Activated T-cell treated with anti-CD3 and anti-CD28 coated beads, Interleukin-2, amount 50 U/mL, for 48 hours (primary cell): ENCODE results near the gene TBC1D9B.

Source experiments
- DNase-seq, 2 experiments: peaks; one replicate each; pipeline ENCODE4 v3.0.0-alpha.2; 2020

The TBC1D9B gene

GRCh38 chr5:179819296-179820126, 88.2 kb downstream of the TBC1D9B start:
- peak; percentile 65 to 75 for DNase-seq

- peak; percentile 85 to 88 for DNase-seq
These were observed 88.9 kb downstream of the TBC1D9B start for GRCh38 chr5:179818746-179819295.

DNA sequence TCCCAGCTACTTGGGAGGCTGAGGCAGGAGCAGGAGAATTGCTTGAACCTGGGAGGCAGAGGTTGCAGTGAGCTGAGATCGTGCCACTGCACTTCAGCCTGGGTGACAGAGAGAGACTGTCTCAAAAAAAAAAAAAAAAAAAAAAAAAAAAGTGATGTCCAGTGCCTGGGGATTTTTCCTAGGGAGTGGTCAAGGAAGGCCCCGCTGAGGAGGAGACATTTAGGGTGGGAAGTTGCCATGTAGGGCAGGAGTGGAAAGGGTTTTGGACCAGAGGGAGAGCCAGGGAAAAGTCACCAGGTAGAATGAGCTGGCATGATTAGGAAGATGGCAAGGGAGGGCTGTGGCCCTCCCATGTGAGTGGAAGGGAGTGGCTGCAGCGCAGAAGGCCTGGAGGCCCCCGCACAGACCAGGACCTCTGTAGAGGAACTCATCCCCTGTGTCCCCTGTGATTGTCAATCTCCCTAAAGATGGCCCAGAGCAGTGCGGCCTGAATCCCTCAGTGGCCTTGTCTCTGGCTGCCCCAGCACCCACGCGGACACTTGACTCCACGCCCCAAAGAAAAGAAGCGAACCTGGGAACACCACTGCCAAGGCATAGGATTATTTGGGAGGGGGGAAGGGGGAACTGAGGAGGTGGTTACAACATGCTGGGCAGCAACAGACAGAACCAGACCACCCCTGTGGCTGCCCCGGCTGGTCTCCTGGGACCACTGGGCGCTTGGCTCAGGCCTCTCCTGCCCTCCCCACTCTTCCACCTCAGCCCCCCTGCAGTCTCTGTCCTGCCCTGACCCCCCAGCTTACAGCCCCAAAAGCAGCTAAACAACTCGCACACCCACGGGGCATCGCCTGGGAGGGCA, 89.6 kb downstream of the TBC1D9B start:
- no peak for DNase-seq

DNA sequence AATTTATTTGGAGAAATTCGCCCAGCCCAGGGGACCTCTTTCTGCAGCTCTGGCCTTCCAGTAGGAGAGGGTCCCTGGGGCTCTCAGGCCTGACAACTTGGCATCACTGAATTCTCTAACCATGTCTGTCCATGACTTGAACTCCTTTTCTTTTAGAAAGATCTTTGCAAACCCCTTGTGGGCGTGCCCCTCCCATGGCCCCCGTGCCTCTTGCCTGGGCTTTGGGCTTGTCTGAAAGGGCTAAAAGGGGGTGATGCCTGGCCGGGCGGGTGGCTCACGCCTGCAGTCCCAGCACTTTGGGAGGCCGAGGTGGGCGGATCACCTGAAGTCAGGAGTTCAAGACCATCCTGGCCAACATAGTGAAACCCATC, 90.2 kb downstream of the TBC1D9B start:
- no peak for DNase-seq

DNA sequence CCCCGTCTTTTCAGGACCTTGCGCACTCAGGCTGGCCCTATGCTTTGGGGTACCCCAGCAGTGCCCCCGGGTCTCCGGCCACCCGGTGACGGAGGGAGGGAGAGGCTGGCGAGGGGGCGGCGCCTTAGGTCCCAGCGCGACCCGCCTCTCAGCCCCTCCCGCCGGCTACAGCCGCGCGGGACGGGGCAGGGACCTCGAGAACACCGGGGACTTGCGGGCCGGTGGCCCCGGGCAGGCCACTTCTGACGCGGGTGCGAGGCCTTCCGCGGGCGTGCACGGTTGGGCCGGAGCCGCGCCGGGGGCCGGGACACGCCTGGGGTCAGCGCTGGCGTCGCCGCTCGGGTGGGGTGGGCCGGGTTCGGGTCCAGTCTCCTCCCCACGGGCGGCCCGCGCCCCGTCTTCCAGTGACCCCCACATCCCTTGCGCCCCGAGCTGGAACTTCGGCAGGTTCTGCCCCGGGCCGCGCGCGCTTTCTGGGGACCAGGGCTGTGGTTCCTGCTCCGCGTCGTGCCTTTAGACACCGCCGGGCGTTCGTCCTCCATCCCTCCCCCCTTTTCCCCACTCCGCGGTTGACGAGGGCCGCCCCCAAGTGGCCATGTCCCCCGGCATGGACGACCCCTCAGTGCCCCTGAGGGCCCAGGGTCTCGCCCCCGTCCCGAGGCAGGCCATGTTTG, 90.8 kb downstream of the TBC1D9B start:
- DNase-seq, result no peak

GRCh38 chr5:179816401-179816795, 91.3 kb downstream of the TBC1D9B start:
- DNase-seq, result no peak

GRCh38 chr5:179815491-179816249, 92.0 kb downstream of the TBC1D9B start:
- DNase-seq, result no peak

DNA sequence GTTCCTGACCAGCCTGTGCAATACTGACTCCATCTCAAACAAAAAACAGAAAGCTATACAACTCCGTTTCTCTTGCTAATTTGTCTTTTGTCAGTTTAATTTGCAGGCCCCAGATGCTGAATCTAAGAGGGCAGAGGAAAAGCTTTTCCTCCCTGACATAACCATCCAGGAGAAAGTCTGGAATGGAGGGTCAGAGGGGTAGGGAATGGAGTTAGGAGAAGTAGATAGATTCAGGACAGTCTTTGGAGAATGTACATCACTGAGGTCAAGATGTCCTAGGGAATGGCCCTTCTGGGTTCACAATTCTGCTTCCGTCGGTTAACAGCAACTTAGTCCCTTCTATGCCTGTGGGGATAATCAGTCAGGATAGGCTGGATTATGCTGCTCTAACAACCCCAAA, 93.6 kb downstream of the TBC1D9B start:
- DNase-seq, result no peak

DNA sequence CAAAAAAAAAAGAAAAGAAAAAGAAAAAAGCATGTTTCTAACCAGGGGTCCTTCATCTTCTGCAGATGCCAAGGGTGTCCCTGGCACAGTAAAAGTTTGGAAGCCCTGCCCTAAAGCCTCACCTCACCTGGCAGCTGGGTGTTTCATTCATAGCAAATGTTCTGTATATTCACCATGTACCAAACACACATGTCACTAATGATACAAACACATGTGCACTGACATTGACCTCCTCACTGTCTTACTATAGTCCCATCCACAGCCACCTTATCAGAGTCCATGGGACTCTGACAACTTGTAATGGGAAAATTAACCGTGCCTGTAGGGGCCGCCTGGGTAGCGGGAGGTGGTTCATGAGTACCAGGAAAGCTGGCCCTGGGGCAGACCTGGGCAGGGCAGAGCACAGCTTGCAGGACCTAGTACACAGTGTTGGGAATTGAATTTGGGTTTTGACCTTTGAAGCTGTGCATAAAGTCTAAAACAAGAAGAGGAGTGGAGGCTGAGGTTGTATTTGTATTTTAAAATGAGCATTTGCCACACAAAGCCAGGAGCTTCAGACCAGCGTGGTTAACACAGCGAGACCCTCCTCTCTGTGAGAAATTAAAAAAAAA, 94.6 kb downstream of the TBC1D9B start:
- DNase-seq, result no peak

DNA sequence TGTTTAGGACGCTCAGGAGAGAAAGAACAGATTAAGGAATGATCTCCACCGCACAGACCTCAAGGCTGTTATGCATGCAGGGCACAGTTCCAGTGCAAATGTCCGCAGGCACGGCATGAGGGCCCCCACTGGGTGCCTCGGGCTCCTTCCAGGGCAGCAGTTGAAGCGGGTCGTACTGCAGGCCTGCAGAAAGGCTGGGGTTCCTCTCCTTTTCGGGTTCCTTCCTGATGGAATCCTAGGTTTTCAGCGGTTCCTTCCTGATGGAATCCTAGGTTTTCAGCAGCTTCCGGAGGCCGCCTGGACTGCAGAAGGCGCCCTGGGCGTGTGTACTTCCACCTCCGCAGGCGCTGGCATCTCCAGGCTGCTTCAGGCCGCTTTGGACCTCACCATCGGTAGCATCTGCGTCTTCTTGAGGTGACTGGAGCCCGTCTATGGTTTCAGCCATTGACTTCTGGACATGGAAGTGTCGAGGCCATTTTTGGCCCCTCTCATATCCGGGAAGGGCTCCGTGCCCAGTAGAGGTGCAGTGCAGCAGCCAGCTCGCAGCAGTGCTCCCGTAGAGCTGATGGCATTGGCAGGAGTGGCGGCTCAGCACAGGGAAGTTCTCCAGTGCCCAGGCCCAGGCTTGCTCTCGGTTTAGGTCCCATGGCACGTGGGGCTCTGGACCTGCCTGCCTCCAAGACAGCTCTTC, 95.4 kb downstream of the TBC1D9B start:
- no peak for DNase-seq
